H1 (cell line): Measurements from ENCODE around the gene PI16. TPM values are rescaled to one million over a fixed set of nuclear protein-coding genes. Genes with fewer than 3 reads are reported as not detected.

ENCODE experiments used
- RAD21 ChIP-seq, 2 experiments: IDR thresholded peaks in 1 of 2; conservative IDR thresholded peaks in 1 of 2; 2 replicates each; pipeline ENCODE4 v1.6.1; 2011; ENCODE audit warnings: low read depth in 2 of 2, low read length in 2 of 2, improper control_type of control experiment in 1 of 2, inconsistent platforms in 1 of 2, mild to moderate bottlenecking in 1 of 2, moderate library complexity in 1 of 2
- RBBP5 ChIP-seq: IDR thresholded peaks from 2 replicates; pipeline ENCODE4 v1.7.1; 2012; ENCODE audit warnings: low read depth, mild to moderate bottlenecking, inconsistent platforms, low read length, moderate library complexity, borderline replicate concordance
- RXRA ChIP-seq: IDR thresholded peaks from 2 replicates; pipeline ENCODE4 v1.6.1; 2011; ENCODE audit warnings: low read depth, mild to moderate bottlenecking, low read length, moderate library complexity; ENCODE audit not compliant: insufficient read depth
- SIX5 ChIP-seq: IDR thresholded peaks from 2 replicates; pipeline ENCODE4 v1.6.1; 2011; ENCODE audit warnings: mild to moderate bottlenecking, low read depth, low read length
- USF2 ChIP-seq: IDR thresholded peaks from 2 replicates; pipeline ENCODE4 v1.6.1; 2011; ENCODE audit warnings: low read length, improper control_type of control experiment
- polyA plus RNA-seq, 7 experiments: library from polyadenylated mRNA; depleted of rRNA in 3 of 7; stranded (reverse) in 5 of 7; unstranded in 2 of 7; fragments of >200 nt in 5 of 7; fragments of 200-250 nt in 2 of 7; gene quantifications; 1 replicate in 5 of 7; 2 replicates in 1 of 7; 4 replicates in 1 of 7; pipeline versions ENCODE4 v1.2.1 to v1.2.3, GENCODE V29; 2011 to 2013; ENCODE audit warnings: missing spikeins in 2 of 7, mixed read lengths in 2 of 7
- total RNA-seq: library from RNA; stranded (reverse); fragmentation: NEBNext Ultra II Directional; extraction: Animal tissue kit (Norgen Biotek cat#: 25700); gene quantifications from 2 replicates; pipeline ENCODE4 v1.2.1, GENCODE V29; 2021

Gene PI16
- total and polyA plus RNA-seq, 2 of the 8 experiments (the other 6 are each of a cell fraction or from before 2014, with no cell fraction given), result 0.05 TPM; not detected in 1

- TF ChIP-seq SIX5, result no peak
- TF ChIP-seq RXRA, result no peak
- 0 out of 2 replicates have a peak, but pooled peaks have one; percentile 51 for TF ChIP-seq USF2
- TF ChIP-seq RAD21 (IDR thresholded peaks at IDR 0.05 in 1 of 2, conservative IDR thresholded peaks at IDR 0.05 in 1 of 2; ENCODE audit: low read depth in 2 of 2, low read length in 2 of 2), result peak; percentile 28 to 46
- no peak for TF ChIP-seq RBBP5
Measured at GRCh38 chr6:36958775-36959554, 4.4 kb downstream of the PI16 start (continued).
